Thyroid gland (tissue), 4 donors: ENCODE results near the gene DELE1.

Experiments
- POLR2A ChIP-seq, 2 donors: fragments of 450-650 bp; IDR thresholded peaks; one replicate each; pipeline ENCODE4 v1.6.1; 2017; ENCODE audit warnings: antibody characterized with exemption in 2 of 2, mild to moderate bottlenecking in 2 of 2, moderate library complexity in 1 of 2
- TF ChIP-seq, protein P1 (sequence below), 6 experiments: fragments of 200-600 bp in 3 of 6; fragments of 450-650 bp in 3 of 6; sonication (generic) in 3 of 6; IDR thresholded peaks; one replicate each; pipeline ENCODE4 v1.5.1; 2016 to 2019; ENCODE audit warnings: antibody characterized with exemption in 6 of 6, mild to moderate bottlenecking in 2 of 6, inconsistent platforms in 1 of 6, moderate library complexity in 1 of 6

DNA sequence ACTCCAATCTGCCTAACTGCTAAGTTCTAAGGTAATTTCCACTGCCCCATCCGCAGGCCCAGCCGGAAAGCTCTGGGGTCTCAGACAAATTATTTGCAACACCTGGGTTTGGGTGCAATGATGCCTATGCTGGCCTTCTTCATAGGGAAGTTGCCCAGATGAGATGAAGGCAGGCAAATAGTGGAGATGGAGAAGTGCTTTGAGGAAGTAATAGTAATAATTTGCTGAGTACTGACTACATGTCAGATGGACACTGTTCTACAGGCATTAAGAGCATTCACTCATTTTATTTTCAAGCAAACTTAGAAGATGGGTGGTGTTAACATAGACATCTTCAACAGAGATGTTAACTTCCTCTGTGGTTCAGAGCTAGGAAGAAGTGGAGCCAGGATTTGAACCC lies 30.5 kb downstream of the DELE1 start:
- TF ChIP-seq, protein P1, sequence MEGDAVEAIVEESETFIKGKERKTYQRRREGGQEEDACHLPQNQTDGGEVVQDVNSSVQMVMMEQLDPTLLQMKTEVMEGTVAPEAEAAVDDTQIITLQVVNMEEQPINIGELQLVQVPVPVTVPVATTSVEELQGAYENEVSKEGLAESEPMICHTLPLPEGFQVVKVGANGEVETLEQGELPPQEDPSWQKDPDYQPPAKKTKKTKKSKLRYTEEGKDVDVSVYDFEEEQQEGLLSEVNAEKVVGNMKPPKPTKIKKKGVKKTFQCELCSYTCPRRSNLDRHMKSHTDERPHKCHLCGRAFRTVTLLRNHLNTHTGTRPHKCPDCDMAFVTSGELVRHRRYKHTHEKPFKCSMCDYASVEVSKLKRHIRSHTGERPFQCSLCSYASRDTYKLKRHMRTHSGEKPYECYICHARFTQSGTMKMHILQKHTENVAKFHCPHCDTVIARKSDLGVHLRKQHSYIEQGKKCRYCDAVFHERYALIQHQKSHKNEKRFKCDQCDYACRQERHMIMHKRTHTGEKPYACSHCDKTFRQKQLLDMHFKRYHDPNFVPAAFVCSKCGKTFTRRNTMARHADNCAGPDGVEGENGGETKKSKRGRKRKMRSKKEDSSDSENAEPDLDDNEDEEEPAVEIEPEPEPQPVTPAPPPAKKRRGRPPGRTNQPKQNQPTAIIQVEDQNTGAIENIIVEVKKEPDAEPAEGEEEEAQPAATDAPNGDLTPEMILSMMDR (IDR thresholded peaks at IDR 0.05) = no peak
- no peak for TF ChIP-seq POLR2A (IDR thresholded peaks at IDR 0.05)
